NCI-H526 (cell line): ENCODE data around the gene PRDM11.
"Not testable (repeated sequence)": the region's sequence is repeated elsewhere in the genome, so short reads cannot be mapped to it uniquely, and the experiment has no call there.

Experiments used
- DNase-seq, 2 experiments: peaks; one replicate each; lab custom pipeline; 2025; lab: John Stamatoyannopoulos, UW

The PRDM11 gene

DNA sequence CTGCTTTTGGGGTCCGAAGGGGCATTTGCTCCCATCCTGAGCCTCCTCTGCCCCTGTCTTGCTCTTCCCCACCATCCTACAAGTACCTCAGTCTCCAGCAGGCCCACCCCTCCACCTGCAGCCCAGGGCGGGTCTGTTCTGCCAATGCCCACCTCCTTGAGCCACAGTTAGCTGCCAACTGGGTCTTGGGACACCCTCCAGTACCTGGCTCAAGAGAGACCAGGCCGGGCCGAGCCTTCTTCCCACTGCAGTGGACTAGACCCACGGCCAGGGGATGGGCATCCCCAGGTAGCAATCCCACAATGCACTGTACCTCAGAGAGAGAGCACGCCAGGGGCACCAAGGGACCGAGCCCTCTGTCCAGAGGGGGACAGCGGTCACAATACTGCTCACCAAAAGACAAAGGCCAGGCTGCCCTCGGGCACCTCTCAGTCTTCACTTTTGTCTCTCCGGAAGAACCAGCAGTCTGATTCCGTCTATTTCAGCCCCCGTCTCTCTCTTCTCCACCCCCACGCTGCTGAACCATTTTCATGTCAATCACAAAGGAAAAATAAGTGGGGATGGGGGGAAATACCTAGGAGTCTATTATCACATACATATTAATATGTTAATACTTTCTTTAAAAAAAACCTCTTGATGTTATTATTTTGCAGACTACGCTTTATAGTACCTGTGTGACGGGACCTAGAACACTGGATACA lies 88.0 kb downstream of the PRDM11 start:
- DNase-seq, result no peak

DNA sequence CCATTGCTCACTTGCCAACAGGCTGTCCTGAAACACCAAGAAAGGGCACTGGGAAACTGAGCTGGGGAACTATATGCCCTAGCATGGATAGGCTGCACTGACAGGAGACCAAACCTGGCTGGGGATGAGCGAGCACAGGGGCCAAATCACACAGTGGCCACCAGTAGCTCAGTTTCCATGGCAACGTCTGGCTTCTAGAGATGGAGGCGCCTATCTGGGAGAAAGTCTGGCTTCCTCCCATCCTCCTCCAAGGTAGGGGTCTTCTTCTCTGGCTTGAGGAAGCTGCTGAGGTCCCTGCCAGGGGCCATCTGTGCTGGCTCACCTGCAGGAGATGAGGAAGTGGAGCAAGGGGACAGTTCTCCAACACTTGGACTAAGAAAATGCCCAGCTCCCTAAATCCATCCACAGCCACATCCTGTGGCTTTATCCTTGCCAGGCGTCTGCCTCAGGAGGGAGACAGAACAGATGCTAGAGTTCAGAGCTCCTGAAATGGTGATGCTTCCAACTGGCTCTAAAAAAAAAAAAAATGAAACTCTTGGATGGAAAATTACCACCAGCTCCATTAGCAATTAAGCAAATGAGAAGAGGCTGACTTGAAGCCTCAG lies 91.4 kb downstream of the PRDM11 start:
- no peak for DNase-seq

DNA sequence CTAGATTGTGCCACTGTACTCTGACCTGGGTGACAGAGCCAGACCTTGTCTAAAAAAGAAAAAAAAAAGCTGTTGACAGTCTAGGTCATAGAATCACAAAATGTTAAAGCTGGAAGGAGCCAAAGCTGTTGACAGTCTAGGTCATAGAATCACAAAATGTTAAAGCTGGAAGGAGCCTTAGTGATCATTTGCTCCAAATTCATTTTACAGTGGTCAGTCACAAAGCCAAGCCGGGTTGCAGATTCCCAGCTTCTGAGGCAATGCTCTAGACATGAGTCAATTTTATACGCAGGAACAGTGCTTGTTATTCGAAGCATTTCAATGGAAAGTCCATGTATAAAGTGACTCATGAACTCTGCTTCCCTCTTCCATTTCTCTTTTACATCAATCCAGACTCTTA lies 92.3 kb downstream of the PRDM11 start:
- no peak for DNase-seq

DNA sequence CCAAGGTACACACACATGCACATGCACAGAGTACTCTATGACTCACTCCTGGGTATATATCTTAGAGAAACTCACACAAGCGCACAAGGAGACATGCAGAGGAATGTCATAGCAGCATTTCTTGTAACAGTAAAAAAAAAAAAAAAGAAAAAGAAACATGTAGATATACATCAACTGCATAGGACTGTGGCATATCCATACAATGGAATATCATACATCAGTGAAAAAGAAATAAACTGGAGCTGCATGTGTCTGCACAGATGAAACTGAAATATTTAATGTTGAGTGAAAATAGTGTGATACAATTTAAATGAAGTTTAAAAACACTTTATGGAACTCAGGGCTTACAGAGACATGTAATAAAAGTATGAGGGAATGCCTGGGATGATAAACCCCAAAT lies 93.3 kb downstream of the PRDM11 start:
- no peak for DNase-seq

DNA sequence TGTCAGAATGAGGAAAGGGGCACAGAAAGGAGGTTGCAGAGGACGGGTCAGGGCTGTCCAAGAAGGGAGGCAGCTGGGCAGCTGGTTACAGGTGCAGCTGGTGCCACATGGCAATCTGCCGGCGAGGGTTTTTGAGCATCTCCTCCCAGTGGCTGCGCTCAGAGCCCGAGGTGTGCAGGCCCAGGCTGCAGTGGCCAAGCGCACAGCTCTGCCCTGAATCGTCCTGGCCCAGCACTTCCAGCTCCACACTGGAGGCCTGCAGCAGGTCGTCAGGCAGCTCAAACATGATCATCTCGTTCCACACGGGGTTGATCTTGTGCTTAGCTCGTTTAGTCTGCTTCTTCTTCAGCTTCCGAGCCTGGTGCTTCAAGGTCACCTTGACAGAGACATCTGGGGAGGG lies 97.5 kb downstream of the PRDM11 start:
- DNase-seq, result no peak

DNA sequence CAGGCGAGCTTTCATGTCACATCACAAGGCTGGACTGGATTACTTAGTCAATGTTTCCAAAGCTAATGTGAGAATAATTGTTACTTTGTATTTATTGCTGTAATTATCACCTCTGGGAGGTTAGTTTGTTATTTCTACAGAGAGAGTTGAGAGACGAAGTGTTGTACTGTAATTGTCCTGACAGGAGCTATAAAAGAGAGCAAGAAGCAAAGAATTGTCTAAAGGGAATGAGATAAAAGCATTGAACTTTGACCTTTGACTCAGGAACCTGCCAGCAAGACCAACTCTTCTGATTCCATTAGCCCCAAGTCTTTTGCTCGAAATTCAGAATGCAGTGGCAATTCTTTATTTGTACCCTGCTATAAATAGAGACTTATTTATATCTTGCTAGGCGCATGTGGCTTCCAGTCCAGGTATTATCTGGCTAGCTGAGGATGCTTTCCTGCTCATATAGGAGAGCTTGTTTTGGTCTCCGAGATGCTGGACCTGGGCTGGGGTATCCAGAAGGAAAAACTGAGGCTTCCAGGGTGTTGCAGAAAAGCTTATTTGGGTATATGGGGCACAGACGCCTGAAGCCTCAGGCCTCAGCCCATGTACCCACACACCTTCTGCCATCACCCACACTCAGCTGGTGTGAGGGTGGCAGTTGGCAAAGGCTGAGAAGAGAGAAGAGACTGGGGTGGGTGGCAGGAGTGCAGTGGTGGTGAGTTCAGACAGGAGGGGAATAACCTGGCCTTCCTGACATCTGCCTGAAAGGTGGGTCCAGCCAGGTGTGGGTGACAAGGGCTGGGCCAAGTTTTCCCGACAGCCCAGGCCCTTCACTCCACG lies 99.0 kb downstream of the PRDM11 start:
- no peak for DNase-seq

DNA sequence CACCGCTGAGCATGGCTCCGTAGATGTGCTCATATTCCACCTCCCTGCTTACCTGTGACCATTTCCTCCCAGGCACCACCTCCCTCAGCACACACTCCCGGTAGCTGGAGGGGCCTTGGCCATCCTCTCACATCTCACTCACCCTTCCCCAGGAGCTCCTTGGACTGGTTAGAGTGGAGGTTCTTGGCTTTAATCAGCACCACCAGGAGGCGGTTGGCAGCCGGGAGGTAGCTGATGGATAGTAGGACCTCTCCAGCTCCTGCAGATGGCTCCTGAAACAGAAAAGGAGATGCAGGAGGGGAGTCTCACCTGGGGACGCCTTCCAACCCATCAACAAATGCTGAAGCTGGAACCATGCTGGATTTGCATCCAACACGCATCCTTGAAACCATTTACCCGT lies 99.8 kb downstream of the PRDM11 start:
- no peak for DNase-seq

DNA sequence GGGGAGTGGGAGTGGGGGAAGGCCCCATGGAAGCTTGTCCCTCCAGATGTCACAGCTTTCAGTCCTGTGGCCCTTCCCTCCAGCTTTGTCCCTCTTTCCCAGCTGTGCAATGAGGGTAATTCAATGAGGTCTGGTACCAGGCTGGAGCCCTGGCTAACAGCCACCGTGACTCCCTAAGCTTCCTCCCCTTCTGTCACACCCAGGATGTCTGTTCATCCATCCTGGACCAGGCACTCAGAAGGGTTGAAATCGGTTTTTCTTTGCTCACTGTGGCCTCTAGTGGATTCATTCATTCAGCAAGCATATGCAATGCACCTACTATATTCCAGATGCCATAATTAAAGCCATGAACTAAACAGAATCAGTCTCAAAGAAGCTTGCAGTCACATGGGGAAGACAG lies 101.0 kb downstream of the PRDM11 start:
- no peak for DNase-seq

DNA sequence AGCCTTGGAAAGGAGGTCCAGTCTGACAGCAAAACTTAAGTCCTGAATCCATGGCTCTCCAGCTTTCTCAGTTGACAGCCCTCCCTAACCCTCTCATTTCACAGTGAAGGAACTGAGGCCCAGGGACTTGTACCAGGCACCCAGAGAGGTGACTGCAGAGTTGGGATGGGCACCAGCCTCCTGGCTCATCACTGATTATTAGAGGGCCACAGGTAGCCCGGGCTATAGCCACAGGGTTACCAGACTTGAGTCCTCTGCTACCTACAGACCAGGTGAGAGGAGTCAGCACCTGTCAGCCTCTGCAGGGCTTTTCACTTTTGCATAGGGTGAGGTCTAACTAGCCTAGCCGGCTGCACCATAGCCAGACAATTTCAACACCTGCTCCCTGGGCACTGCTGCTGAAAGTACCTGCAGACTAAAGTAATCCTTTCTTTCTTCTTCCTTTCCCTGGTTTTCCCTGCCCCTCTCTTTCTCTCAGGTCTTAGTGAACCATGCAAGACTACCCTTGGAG lies 102.1 kb downstream of the PRDM11 start:
- peak; percentile 95 to 96 for DNase-seq

DNA sequence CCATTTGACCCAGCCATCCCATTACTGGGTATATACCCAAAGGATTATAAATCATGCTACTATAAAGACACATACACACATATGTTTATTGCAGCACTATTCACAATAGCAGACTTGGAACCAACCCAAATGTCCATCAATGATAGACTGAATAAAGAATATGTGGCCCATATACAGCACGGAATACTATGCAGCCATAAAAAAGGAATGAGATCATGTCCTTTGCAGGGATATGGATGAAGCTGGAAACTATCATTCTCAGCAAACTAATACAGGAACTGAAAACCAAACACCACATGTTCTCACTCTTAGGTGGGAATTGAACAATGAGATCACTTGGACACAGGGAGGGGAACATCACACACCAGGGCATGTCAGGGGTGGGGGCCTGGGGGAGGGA lies 102.9 kb downstream of the PRDM11 start:
- DNase-seq, result not testable (repeated sequence)

DNA sequence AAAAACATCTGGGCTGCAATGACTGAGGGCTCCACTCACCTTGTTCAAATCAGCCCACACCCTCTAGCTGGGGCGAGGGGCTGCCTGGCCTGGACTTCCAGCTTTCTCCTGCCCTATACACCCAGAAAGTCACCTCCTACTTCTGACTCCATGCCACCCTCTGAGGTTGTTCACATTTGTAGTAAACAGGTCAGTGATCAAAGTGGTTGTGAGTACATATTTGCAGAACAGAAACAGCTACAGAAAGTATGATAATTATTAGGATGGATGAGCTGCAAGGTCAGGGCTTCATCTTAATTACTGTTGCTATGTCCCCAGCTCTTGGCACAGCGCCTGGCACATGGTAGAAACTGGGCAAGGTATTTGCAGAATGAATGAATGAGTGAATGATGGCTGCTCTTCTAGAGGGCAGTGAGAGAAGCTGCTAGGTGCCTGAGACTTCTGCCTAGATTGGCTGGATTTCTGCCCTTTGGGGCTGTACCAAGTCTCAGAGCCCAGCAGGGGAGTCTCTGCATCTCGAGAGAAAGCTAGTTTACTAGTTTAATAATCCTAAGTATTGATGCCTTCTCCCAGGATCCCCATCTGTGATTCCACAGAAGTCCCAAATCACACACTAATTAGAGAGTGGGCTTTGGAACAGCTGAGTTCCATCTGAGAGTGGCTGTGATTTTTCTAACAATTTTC lies 103.7 kb downstream of the PRDM11 start:
- DNase-seq, result peak in 1 of 2 experiments; percentile 15

DNA sequence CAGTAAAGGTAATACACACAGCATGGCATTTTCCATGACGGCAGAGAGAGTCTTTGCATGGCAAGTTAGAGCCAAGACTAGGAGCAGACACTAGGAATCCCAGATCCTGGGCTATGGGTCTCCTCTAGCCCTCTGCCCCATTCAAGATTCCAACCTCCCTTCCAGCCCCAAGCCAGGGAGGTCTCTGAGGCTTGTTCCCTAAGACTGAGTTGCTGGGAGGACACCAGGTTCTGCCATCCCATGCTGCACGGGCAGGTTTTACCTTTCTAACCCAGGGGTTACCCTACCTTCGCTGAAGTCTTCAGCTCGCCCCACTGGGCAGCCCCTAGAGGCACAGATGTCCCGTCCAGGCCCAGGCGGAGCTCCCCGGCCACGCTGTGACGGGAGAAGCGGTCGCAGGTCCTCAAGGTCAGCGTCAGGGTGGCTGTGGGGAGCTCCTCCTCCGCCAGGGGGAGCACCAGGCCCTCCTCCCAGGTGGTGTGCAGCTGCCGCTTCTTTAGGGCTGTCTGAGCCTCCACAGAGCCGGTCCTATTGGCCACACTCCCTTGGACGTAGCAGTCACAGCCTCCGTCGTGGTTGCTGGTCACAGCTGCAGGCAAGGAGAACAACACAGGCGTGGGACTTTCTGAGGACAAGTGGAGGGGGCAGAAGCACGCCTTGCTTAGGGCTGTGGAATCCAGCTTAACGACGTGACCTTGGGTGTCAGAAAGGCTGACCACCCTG lies 105.9 kb downstream of the PRDM11 start:
- peak in 1 of 2 experiments; percentile 56 for DNase-seq

DNA sequence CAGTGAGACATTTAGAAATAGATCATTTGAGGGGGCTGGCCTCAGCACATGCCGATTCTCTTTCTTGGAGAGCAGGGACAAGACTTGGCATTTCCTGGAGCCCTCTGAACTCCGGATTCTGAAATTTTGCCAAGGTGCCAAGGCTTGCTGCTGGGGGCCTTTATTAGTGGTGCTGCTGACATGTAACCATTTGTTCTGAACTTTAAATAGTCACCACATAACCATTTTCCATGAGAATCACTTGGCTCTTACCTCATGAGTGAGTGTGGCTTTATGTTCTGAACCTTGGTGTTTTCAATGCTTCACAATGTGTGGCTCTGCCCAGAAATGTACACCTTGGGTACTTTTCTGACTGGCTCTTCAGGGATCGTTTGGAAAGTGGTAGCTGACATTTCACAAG lies 106.4 kb downstream of the PRDM11 start:
- DNase-seq, result no peak

DNA sequence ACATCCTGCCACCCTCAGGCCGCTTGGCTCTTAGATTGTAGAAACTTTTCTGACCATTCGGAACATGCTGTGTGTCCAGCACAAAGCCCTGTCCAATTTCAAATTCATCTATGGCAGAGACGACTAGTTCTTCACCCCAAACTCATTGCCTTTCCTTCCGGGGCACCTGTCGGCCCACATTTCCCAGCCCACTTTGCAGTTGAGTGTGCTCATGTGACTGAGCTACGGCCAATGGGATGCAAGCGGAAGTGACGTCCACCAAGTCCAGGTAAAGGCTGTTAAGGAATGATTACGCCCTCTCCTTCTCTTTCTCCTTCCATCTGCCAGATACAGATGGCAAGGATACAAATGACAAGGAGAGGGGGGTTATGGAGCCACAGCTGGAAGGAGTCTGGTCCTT lies 107.2 kb downstream of the PRDM11 start:
- no peak for DNase-seq

DNA sequence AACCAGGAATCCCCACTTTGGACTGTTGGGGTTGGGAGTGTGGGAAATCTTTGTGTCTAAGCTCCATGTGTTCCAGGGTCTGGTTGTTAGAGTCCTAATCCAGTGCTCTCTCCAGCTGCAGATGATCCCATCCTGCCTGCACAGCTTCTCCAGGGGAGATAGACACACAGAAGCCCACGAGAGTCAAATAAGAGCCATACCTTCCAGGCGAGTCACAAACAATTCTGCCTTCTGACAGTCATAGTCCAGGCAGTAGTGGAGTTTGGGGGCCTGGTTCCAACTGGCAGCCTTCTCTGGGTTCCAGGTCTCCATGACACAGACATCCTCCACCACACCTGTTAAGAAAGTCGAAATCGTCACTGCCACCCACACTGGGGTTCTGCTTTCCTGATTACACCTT lies 107.6 kb downstream of the PRDM11 start:
- no peak for DNase-seq

DNA sequence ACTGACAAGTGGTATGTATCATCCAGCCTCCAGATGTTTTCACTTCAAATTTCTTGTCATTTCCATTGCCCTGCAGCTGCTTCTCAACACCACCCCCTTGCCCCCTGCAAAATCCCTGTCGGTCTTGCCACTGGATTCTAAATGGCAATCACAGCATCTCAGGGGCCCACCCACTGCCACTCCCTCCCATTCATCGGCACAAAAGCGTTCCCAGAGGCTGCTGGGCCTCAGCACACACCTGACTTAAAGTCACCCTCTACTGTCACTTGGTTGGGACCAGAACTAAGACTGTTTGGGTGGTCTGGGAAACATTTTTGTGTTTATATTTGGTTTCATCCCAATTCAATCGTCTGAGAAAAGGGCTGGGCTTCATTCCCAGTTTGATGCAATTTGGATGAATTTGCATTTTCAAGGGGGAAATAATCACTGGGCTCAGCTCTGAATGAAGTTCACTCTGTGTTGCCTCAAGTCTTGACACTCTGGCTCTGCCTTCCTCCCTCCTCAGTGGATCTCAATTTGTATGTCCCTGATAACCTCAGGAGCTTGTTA lies 112.6 kb downstream of the PRDM11 start:
- DNase-seq, result peak in 1 of 2 experiments; percentile 11

DNA sequence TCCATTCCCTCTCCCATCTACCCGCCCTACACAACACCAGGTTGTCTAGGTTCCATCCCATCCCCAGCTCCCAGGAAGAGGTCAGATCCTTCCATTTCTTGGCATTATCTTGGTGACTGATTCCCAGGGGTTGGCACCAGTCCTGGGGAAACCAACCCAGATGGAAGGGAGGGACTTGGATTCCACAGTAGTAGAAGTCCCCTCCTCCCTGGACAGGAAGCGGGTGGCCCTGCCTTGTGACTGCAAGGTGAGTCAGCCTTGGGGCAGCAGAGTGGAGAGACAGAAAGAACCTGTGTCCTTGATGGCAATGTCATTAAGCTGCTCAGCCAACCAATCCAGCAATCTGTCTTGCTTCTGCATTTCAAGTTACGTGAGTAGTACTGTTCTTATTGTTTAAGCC lies 113.2 kb downstream of the PRDM11 start:
- no peak for DNase-seq

DNA sequence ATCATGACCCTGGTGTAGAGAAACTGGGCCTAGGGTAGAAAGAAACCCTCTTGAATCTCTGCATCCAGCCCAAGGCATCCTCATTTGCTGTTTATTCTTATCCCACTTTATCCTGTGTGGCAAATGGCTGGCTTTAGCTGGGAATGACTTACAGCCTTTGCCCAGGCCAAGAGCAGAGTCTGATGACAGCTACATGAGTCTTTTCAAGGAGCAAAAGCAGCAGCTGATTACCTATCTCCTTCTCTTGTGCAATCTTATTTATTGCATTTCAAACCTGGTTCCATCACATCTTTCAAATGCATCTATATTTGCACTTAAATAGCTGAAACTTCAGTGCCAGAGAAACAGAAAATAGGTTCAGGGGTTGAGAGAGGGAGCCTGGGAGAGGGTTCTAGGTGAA lies 113.6 kb downstream of the PRDM11 start:
- no peak for DNase-seq

DNA sequence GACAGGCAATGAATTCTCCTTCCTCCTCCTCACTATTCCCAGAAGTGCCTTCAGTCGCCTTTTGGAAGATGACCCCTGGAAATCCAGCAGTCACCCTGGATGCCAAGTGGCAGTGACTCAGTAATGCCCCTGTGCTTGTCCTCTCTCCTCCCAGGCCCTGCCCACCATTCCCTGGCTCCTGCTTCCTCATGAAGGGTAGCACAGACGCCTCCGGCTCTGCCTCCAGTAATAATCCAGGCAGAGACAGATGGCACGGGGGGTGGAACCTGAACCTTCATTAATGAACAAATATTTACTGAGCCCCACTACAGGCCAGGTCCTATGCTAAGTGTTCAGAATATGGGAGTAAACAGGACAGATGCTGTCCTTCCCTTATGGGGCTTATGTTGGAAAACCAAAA lies 116.5 kb downstream of the PRDM11 start:
- peak; percentile 11 to 15 for DNase-seq

DNA sequence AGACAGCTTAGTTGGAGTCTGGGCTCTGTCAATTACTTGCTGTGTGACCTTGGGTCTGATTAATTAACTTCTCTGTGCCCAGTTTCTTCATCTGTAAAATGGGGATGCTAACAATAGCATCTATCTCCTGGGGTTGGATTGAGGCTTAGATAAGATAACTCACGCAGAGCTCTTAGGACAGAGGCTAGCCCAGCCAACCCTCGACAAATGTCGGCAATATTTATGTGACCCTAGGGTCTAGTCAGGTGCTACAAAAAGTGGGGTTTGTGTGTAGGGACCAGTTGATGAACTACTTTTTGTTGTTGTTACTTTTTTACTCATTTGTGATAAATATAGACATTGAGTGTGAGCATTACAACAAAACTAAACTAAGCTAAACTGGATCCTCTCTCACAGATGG lies 117.3 kb downstream of the PRDM11 start:
- DNase-seq, result no peak

DNA sequence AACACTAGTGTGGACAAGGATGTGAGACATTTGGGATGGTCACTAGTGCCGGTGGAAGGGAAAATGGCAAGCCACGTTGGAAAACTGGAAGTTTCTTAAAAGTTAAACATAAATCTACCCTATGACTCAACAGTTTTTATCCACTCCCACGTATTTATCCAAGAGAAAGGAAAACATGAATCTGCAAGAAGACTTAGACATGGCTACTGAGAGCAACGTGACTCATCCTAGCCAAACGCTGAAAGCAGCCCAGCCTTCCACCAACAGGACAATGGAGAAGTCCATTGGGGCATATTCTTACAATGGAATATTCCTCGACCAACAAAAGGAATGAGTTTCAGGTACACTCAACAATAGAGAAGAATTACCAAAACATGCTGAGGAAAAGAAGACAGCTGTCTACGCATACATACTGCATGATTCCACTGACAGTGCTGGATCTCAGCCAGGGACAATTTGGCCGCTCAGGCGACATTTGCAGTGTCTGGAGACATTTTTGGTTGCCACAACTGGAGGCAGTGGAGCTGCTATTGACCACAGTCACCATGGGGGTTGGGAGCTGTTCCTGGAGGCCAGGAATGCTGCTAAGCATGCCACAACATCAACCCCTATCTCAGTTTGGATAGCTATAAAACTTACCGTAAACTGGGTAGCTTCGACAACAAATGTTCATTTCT lies 118.5 kb downstream of the PRDM11 start:
- DNase-seq, result no peak
